Measurements from ENCODE around the gene HLF. TPM values are rescaled to one million over a fixed set of nuclear protein-coding genes. Genes with fewer than 3 reads are reported as not detected.

HLF gene
- total and polyA plus RNA-seq, 2 donors (not counting 3 experiments of a cell fraction or from before 2014, with no cell fraction given), result not detected

- H3K9me3 ChIP-seq (replicated peaks; ENCODE audit: control insufficient read depth, insufficient read depth, low read length), result no peaks in the 10 kb centered on the region
- peaks cover 6 to 10% of the 10 kb centered on the region in 2 experiments for H3K27me3 ChIP-seq (ENCODE audit: control insufficient read depth in 2 of 2, insufficient read depth in 2 of 2, low read length in 2 of 2)
- no peak overlapping the region for H3K9ac ChIP-seq (replicated peaks; ENCODE audit: extremely low read depth, insufficient read depth, low read length)
- no peak for DNase-seq (ENCODE audit: low read depth, low spot score)
- H3K27ac ChIP-seq (ENCODE audit: insufficient read depth, low read depth, low read length), result no peak overlapping the region
- H3K9me1 ChIP-seq (replicated peaks; ENCODE audit: control insufficient read depth, extremely low read depth, insufficient read depth, low read length), result no peaks in the 10 kb centered on the region
- dilution Hi-C loops (cut with MboI; ENCODE audit: extremely low pct_ligation_motif_present, low sequenced_read_pairs), result loop anchor here (10.0 kb wide), 1 partner anchor 164 kb away; the partner anchor contains the start of gene SMIM36
- H3K4me1 ChIP-seq (ENCODE audit: control insufficient read depth, extremely low read depth, insufficient read depth, low read length), result no peaks in the 10 kb centered on the region
- no peak for FAIRE-seq
- H4K20me1 ChIP-seq (replicated peaks; ENCODE audit: control insufficient read depth, extremely low read depth, insufficient read depth, low read length), result no peaks in the 10 kb centered on the region
- POLR2A ChIA-PET, result no interaction called here
- H3K79me2 ChIP-seq (ENCODE audit: control insufficient read depth, insufficient read depth, low read length), result no peaks in the 10 kb centered on the region
- no peak overlapping the region for H2AFZ ChIP-seq (ENCODE audit: low read depth, low read length)
- CTCF ChIA-PET, result interaction anchor here (1.3 to 6.9 kb wide), 2 partner anchors 346 to 359 kb away, joined by 3 to 136 read pairs; no protein-coding TSS in a partner anchor
- BruUV-seq (replicated peaks), result no TSS peak
- H3K36me3 ChIP-seq (ENCODE audit: control insufficient read depth in 2 of 2, extremely low read depth in 1 of 2, insufficient read depth in 2 of 2, low read length in 2 of 2), result no peaks in the 10 kb centered on the region
- intact Hi-C loops (cut with micrococcal nuclease), result no loop called here
- no peak overlapping the region for H3K4me2 ChIP-seq (ENCODE audit: insufficient read depth, low read length)
- no peak overlapping the region for H3K4me3 ChIP-seq (replicated peaks in 1 of 3; ENCODE audit: insufficient read depth in 1 of 3, low read depth in 1 of 3, low read length in 3 of 3)
- TF ChIP-seq FOS (IDR thresholded peaks at IDR 0.05; ENCODE audit: borderline replicate concordance, insufficient read depth, low read length) (no peak), CTCF (IDR thresholded peaks at IDR 0.05; ENCODE audit: extremely low read depth in 1 of 2, insufficient read depth in 1 of 2, low read depth in 1 of 2, low read length in 2 of 2) (no peak), MYC (IDR thresholded peaks at IDR 0.05; ENCODE audit: low read depth, low read length) (no peak), EZH2 (IDR thresholded peaks at IDR 0.05; ENCODE audit: borderline replicate concordance, low read depth, low read length, severe bottlenecking) (no peak), MAX (IDR thresholded peaks at IDR 0.05; ENCODE audit: insufficient read depth, insufficient read length) (no peak), POLR2A (IDR thresholded peaks at IDR 0.05; ENCODE audit: low read depth, low read length) (no peak), GATA2 (IDR thresholded peaks at IDR 0.05; ENCODE audit: insufficient read depth, insufficient read length, low read depth, low read length) (no peak), POLR2AphosphoS5 (IDR thresholded peaks at IDR 0.05; ENCODE audit: insufficient read depth, low read depth, low read length) (no peak), JUN (IDR thresholded peaks at IDR 0.05; ENCODE audit: borderline replicate concordance, insufficient read depth, insufficient read length, low read depth) (no peak)
Measured at GRCh38 chr17:55351226-55351625, 86.5 kb downstream of the HLF start.

All from endothelial cell of umbilical vein (primary cell).